HAP-1 (cell line): ENCODE measurements around the gene SELENOW.
"Not testable (repeated sequence)": the region's sequence is repeated elsewhere in the genome, so short reads cannot be mapped to it uniquely, and the experiment has no call there.

Source experiments
- DNase-seq, 2 experiments: peaks; one replicate each; pipeline ENCODE4 v3.0.0-alpha.2; 2016 to 2020; ENCODE audit warnings: low spot score in 2 of 2
- H3K27me3 ChIP-seq: fragments of 250-450 bp; sonication (Bioruptor Pico); 2 replicates; pipeline ENCODE4 v1.5.1; 2020; ENCODE audit warnings: low read depth, mild to moderate bottlenecking, moderate library complexity
- H3K36me3 ChIP-seq: fragments of 250-450 bp; sonication (Bioruptor Pico); replicated peaks from 2 replicates; pipeline ENCODE4 v1.5.1; 2020; ENCODE audit warnings: mild to moderate bottlenecking
- H3K4me1 ChIP-seq: fragments of 250-450 bp; sonication (Bioruptor Pico); 2 replicates; pipeline ENCODE4 v1.5.1; 2020; ENCODE audit warnings: mild to moderate bottlenecking
- H3K4me3 ChIP-seq: fragments of 250-450 bp; sonication (Bioruptor Pico); 2 replicates; pipeline ENCODE4 v1.5.1; 2020; ENCODE audit warnings: mild to moderate bottlenecking, moderate library complexity
- H3K9me3 ChIP-seq: fragments of 250-450 bp; sonication (Bioruptor Pico); 2 replicates; pipeline ENCODE4 v1.5.1; 2020; ENCODE audit warnings: mild to moderate bottlenecking, moderate library complexity
- in situ Hi-C: fragments of 300-500 bp; cut with MboI; formaldehyde crosslinking; loops from 3 replicates; pipeline ENCODE4 v1.14.3; 2020; ENCODE audit warnings: low sequenced_read_pairs, inconsistent platforms, mixed read lengths

The SELENOW gene

DNA sequence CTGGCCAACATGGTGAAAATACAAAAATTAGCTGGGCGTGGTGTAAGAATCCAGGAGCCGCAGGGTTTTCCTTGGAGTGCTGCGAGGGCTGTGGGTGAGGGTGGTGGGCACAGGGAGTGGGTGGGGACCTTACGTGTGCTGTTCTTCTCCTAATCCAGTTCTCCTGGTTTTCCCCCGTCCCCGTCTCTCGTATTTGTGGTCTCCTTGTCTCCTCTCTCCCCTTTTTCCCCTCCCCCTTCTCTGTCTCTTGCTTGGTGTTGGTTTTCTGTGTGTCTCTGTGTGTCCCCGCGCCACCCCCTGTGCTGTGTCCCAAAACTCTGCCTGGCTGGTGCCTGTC lies 1.7 kb downstream of the SELENOW start:
- in situ Hi-C loops = no loop called here
- no peaks in the 10 kb centered on the region for H3K9me3 ChIP-seq
- H3K4me1 ChIP-seq = peaks cover 9% of the 10 kb centered on the region; the same call in 1 of the 2 replicates
- no peak for DNase-seq
- H3K27me3 ChIP-seq = no peaks in the 10 kb centered on the region
- H3K4me3 ChIP-seq = peak overlapping the region; percentile 93
- H3K36me3 ChIP-seq = peaks cover 39% of the 10 kb centered on the region

DNA sequence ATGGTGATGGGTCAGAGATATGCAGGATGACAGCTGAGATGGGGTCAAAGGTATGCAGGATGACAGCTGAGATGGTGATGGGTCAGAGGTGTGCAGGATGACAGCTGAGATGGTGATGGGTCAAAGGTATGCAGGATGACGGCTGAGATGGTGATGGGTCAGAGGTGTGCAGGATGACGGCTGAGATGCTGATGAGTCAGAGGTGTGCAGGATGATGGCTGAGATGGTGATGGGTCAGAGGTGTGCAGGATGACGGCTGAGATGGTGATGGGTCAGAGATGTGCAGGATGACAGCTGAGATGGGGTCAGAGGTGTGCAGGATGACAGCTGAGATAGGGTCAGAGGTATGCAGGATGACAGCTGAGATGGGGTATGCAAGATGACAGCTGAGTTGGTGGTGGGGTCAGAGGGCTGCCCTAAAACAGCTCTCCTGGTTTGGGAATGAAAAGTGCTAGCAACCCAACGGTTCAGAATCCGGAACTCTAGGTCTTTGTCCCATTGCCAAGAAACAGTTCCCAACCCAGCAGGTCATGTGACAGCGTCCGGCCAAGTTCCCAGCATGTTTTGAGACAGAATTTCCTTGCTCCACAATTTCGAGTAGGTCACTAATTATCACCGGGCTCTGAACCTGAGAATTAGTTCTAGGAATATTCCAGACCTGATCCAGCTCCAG lies 3.2 kb downstream of the SELENOW start:
- H3K36me3 ChIP-seq = peaks cover 45% of the 10 kb centered on the region

DNA sequence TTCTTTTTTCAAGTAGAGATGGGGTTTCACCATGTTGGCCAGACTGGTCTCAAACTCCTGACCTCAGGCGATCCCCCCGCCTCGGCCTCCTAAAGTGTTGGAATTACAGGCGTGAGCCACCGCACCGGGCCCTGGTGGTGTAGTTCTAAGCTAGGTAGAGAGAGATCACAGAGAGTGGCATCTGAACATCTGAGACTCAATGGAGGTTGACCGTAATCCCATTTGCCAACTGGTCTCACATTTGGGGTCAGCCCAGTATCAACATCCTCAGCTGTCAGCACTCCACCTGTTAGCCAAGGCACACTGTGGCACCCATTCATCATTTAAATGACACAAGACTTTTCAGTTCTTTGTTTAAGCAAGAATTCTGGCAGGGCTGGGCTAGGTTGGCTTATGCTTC lies 8.1 kb downstream of the SELENOW start:
- H3K36me3 ChIP-seq = peaks cover 28% of the 10 kb centered on the region
- no peaks in the 10 kb centered on the region for H3K9me3 ChIP-seq
- H3K27me3 ChIP-seq = no peaks in the 10 kb centered on the region
- H3K4me3 ChIP-seq = no peak overlapping the region
- DNase-seq = no peak
- H3K4me1 ChIP-seq = no peaks in the 10 kb centered on the region
- in situ Hi-C loops = no loop called here

More for the DNA sequence above, 3.2 kb downstream of the SELENOW start:
- H3K9me3 ChIP-seq = no peaks in the 10 kb centered on the region
- DNase-seq = no peak
- in situ Hi-C loops = no loop called here
- no peak overlapping the region for H3K4me3 ChIP-seq
- peaks cover 9% of the 10 kb centered on the region; the same call in 1 of the 2 replicates for H3K4me1 ChIP-seq
- no peaks in the 10 kb centered on the region for H3K27me3 ChIP-seq

DNA sequence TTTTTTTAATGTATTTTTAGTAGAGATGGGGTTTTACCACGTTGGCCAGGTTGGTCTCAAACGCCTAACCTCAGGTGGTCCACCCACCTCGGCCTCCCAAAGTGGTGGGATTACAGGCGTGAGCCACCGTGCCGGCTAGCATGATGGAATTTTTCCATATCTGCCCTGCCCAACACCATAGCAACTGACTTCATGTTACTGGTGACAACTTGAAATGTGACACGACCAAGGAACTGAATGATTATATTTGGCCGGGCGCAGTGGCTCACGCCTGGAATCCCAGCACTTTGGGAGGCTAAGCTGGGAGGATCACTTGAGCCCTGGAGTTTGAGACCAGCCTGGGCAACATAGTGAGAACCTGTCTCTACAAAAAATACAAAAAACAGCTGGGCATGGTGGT lies 8.8 kb downstream of the SELENOW start:
- DNase-seq, H3K4me1 ChIP-seq, H3K4me3 ChIP-seq, H3K27me3 ChIP-seq, in situ Hi-C loops, H3K9me3 ChIP-seq: not testable (repeated sequence)
- peaks cover 23% of the 10 kb centered on the region for H3K36me3 ChIP-seq

DNA sequence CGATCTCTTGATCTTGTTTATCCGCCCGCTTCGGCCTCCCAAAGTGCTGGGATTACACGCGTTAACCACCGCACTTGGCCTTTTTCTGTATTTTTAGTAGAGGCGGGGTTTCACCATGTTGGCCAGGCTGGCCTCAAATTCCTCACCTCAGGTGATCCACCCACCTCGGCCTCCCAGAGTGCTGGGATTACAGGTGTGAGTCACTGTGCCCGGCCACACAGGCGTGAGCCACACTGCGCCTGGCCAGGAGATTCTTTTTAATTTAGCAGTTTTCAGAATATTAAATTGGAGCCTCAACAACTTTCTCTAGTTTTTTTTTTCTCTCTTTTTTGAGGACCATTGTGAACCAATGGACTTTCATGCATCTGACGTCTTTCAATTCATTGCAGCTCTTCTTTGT lies 11.3 kb downstream of the SELENOW start:
- H3K4me3 ChIP-seq, H3K27me3 ChIP-seq, H3K36me3 ChIP-seq, H3K9me3 ChIP-seq, in situ Hi-C loops, DNase-seq, H3K4me1 ChIP-seq: not testable (repeated sequence)

DNA sequence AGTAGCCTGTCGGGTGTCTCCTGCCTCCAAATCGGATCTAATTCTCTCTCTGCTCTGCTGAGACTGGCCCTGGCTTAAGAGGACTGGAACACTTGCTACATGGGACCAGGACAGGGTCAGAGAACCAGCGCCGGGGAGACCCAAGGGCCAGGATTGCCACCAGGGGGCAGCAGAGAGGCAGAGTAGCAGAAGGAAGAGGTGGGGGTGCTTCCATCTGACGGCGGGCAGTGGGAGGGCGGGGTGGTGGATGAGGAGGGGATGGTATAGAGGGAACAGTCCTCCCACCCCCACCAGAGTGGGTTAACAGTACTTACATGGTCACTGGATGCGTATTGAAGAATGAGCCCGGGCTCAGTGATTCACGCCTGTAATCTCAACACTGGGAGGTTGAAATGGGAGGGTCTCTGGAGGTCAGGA lies 11.9 kb downstream of the SELENOW start:
- H3K4me1 ChIP-seq = no peaks in the 10 kb centered on the region
- in situ Hi-C loops = no loop called here
- H3K36me3 ChIP-seq = peaks cover 4% of the 10 kb centered on the region
- no peaks in the 10 kb centered on the region for H3K9me3 ChIP-seq
- no peaks in the 10 kb centered on the region for H3K27me3 ChIP-seq
- DNase-seq = peak; percentile 58 to 97
- H3K4me3 ChIP-seq = no peak overlapping the region

DNA sequence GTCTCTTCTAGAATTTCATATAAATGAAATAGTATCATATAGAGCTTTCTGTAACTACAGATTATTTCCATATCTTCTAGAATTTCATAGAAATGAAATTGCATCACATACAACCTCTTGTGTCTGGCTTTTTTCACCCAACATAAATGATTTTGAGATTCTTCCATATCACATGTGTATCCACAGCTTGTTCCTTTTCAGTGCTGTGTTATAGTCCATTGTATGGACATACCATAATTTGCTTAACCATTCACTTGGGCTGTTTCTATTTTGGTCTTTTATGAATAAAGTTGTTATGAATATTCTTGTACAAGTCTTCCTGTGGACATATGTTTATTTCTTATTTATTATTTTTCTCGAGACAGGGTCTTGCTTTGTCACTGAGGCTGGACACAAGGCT lies 14.1 kb downstream of the SELENOW start:
- H3K9me3 ChIP-seq = no peaks in the 10 kb centered on the region
- no peak for DNase-seq
- no peaks in the 10 kb centered on the region for H3K27me3 ChIP-seq
- H3K4me3 ChIP-seq = no peak overlapping the region
- in situ Hi-C loops = no loop called here
- no peaks in the 10 kb centered on the region for H3K4me1 ChIP-seq
- H3K36me3 ChIP-seq = no peaks in the 10 kb centered on the region

DNA sequence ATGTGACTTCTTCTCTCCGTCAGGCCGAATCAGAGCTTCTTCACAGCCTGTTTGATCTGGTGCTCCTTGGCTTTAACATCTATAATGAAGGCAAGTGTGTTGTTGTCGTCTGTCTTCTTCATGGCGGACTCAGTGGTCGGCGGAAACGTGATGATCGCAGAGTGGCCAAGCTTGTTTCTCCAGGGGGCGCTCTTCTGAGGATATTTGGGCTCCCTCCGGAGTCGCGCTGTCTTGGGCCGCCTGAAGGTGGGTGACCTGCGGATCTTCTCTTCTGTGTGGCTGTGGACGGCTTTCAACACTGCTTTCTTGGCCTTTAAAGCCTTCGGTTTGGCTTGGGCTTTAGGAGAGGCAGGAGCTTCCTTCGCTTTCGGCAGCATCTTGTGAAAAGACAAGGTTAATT lies 16.0 kb downstream of the SELENOW start:
- Histone ChIP-seq H3K4me1 (no peaks in the 10 kb centered on the region), H3K4me3 (no peak overlapping the region), H3K36me3 (no peaks in the 10 kb centered on the region), H3K9me3 (no peaks in the 10 kb centered on the region), H3K27me3 (no peaks in the 10 kb centered on the region; the same call in 1 of the 2 replicates)
- in situ Hi-C loops = no loop called here
- DNase-seq = no peak

DNA sequence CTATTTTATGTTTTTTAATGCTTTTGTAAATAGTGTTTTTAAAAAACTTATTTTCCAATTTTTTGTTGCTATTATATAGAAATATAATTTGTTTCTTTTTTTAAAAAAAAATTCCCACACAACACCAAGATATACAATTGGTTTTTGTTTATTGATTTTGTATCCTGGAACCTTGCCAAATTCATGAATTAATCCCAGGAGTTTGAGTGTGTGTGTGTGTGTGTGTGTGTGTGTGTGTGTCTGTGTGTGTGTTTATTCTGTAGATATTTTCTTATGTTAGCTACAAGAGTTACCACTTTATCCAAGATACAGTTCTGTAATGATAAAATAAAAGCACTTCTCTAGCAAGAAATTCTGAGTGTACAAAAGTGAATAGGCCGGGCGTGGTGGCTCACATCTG lies 18.3 kb downstream of the SELENOW start:
- in situ Hi-C loops = no loop called here
- Histone ChIP-seq H3K36me3 (no peaks in the 10 kb centered on the region), H3K4me1 (no peaks in the 10 kb centered on the region), H3K9me3 (no peaks in the 10 kb centered on the region), H3K27me3 (no peaks in the 10 kb centered on the region; the same call in 1 of the 2 replicates), H3K4me3 (no peak overlapping the region)
- DNase-seq = no peak

DNA sequence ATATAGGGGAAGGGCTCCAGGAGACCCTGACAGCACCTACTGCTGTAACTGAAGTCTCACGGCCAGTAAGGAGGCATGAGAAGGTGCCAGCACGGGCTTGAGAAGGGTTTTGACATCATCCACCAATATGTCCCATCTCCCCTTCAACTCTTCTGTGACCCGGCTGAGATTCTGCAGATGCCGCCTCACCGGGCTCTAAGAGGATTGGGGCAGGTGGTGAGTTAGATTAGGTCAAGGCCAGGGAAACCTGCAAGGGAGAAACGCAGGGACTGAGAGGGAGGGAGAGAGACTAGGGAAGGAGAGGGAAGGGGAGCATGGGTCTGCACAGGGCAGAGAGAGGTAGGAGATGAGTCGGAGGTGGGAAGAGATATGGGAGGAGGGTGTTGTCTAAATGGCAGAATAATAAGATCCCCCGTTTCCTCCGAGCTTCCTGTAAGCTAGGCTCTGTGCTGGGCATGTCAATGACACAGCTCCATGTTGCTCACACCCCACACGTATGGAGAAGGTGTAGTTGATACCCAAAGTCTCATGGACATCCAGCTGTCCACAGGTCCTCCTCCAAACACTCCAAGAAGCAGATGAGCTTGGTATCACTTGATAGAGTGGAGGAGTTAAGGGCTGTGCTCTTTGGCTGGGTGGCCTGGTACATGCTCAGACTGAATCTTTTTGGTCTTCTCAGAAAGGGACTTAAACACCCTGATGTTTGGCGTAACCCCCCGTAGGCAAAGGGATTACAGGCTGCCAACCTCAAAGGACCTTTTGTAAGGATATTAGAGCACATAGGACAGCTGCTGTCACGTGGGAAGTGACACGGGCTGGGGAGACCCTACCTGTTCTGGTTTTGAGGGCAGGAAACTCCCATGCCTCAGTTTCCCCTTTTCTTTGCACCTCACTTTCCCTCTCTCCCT lies 19.7 kb downstream of the SELENOW start:
- no peaks in the 10 kb centered on the region for H3K36me3 ChIP-seq
- no peaks in the 10 kb centered on the region; the same call in 1 of the 2 replicates for H3K27me3 ChIP-seq
- no peak overlapping the region for H3K4me3 ChIP-seq
- in situ Hi-C loops = no loop called here
- no peaks in the 10 kb centered on the region for H3K4me1 ChIP-seq
- no peak for DNase-seq
- no peaks in the 10 kb centered on the region for H3K9me3 ChIP-seq

DNA sequence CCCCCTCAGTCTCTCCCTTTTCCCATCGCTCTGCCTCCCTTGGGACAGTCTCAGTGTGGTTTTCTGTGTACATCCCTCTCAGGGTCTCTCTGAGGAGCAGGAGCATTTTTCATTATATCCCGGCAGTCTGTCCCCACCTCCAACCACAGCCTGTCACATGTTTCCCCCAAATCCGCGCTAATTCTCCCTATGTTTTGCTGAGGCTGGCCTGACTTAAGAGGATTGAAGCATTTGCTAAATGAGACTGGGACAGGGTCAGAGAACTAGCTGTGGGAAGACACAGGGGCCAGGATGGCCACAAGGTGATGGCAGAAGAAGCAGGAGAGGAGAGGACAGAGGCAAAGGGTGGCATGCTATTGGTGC lies 20.4 kb downstream of the SELENOW start:
- DNase-seq = no peak
- in situ Hi-C loops = no loop called here
- no peaks in the 10 kb centered on the region for H3K36me3 ChIP-seq
- no peak overlapping the region for H3K4me3 ChIP-seq
- H3K27me3 ChIP-seq = no peaks in the 10 kb centered on the region; the same call in 1 of the 2 replicates
- H3K9me3 ChIP-seq = no peaks in the 10 kb centered on the region
- no peaks in the 10 kb centered on the region for H3K4me1 ChIP-seq

DNA sequence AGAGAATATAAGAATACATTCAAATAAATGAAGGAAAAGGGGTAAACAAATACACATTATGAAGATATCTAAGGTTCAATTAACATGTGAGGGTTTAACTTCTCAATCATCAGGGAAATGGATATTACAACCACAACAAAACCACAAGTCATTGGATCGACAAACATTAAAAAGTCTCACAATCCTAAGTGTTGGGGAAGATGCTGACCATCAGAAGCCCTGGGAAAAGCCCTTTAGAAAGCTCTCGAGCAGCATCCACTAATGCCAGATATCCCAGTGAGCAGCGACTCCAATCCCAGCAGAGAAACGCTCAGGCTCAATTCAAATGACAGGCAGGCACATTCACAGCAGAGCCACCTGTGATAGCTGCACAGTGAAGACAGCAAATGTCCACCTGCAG lies 22.8 kb downstream of the SELENOW start:
- in situ Hi-C loops = no loop called here
- DNase-seq = no peak
- H3K4me3 ChIP-seq = no peak overlapping the region
- no peaks in the 10 kb centered on the region for H3K4me1 ChIP-seq
- no peaks in the 10 kb centered on the region for H3K9me3 ChIP-seq
- no peaks in the 10 kb centered on the region for H3K36me3 ChIP-seq
- no peaks in the 10 kb centered on the region; the same call in 1 of the 2 replicates for H3K27me3 ChIP-seq

DNA sequence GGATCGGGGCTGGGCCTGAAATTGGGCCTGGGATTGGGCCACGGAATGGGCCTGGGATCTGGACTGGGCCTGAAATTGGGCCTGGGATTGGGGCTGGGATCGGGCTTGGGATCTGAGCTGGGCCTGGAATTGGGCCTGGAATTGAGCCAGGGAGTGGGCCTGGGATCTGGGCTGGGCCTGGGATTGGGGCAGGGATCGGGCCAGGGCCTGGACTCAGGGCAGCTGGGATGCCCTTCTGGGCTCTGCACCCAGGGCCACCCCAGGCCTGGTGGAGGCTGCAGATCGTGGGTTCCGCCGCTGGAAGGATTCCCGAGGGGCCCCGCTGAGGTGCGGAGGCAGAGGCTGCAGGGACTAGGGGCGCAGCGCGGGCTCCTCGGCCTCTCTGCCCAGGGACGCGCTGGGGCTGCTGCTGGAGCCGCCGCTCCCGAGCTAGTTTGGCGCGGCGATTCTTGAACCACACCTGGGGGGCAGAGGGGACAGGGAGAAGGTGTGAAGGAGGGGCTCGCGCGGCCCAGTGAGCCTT lies 24.1 kb downstream of the SELENOW start:
- DNase-seq = no peak
- H3K27me3 ChIP-seq = no peaks in the 10 kb centered on the region; the same call in 1 of the 2 replicates

DNA sequence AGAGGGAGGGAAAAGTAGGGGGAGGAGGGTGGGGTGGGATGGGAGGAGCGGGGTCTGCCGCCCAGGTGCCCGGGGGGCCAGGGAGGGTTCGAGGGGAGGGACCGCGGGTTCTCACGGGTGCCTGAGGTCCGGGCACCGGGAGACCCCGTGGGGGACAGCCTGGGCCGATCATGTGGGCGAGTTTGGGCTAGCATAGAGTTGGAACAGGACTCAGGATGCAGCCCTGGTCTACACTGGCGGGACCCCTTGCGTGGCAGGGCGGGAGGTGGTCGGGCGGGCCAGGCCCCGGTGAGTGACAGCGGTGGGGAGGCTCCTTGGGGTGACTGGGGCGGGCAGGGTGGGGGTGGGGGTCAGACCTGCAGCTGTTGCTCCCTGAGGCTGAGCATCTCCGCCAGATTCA lies 24.6 kb downstream of the SELENOW start:
- H3K9me3 ChIP-seq, H3K27me3 ChIP-seq, H3K36me3 ChIP-seq, H3K4me1 ChIP-seq, DNase-seq, in situ Hi-C loops, H3K4me3 ChIP-seq: not testable (repeated sequence)

More for the DNA sequence above, 24.1 kb downstream of the SELENOW start:
- H3K9me3 ChIP-seq = no peaks in the 10 kb centered on the region
- H3K4me1 ChIP-seq = no peaks in the 10 kb centered on the region
- in situ Hi-C loops = no loop called here
- H3K36me3 ChIP-seq = no peaks in the 10 kb centered on the region
- H3K4me3 ChIP-seq = no peak overlapping the region
